Measurements from ENCODE around the gene DPP9. TPM values are rescaled to one million over a fixed set of nuclear protein-coding genes. Genes with fewer than 3 reads are reported as not detected.

The DPP9 gene
- total RNA-seq, 1 experiment from 2014 or later = 46.4 TPM

- no peak overlapping the region for H4K8ac ChIP-seq (replicated peaks; ENCODE audit: insufficient read length, low read depth, low read length)
- no peak overlapping the region for H2BK120ac ChIP-seq (ENCODE audit: low read depth, low read length, poor library complexity, severe bottlenecking)
- Mint-ChIP-seq H3K27ac (peak overlapping the region; percentile 82 to 96 (median 86)), H3K27me3 (ENCODE audit: low read depth) (no peaks in the 10 kb centered on the region), H3K4me1 (peaks cover 5 to 22% of the 10 kb centered on the region in 2 experiments), H3K36me3 (ENCODE audit: insufficient read depth in 1 of 3, low read depth in 3 of 3) (peaks cover 12 to 34% (median 14%) of the 10 kb centered on the region in 3 experiments; a peak in 6 of 7 replicates), H3K9me3 (no peaks in the 10 kb centered on the region), H3K4me3 (peak overlapping the region in 1 of 2 experiments; percentile 60; a peak in 2 of 5 replicates)
- peak overlapping the region; percentile 23 for H3K4me2 ChIP-seq (ENCODE audit: insufficient read depth, insufficient read length, low read length)
- H3K79me1 ChIP-seq (ENCODE audit: insufficient read depth, low read depth, low read length, poor library complexity, severe bottlenecking) = no peaks in the 10 kb centered on the region
- no peak overlapping the region for H3K14ac ChIP-seq (ENCODE audit: insufficient read depth, low read length)
- no peak overlapping the region for H2BK12ac ChIP-seq (ENCODE audit: insufficient read length, low read depth, low read length)
- H2BK15ac ChIP-seq (ENCODE audit: low read depth, low read length) = no peak overlapping the region
- no peaks in the 10 kb centered on the region for H3K9me3 ChIP-seq (ENCODE audit: control insufficient read depth, low read depth, low read length)
- no peaks in the 10 kb centered on the region for H3K79me2 ChIP-seq (ENCODE audit: insufficient read depth, low read length)
- no peak overlapping the region for H4K91ac ChIP-seq (ENCODE audit: insufficient read length, low read depth, low read length)
- H3K9ac ChIP-seq (ENCODE audit: extremely low read depth, insufficient read length, low read length) = no peak overlapping the region
- H3K27me3 ChIP-seq (ENCODE audit: insufficient read depth, low read length) = no peaks in the 10 kb centered on the region
- no peak overlapping the region for H3K4ac ChIP-seq (ENCODE audit: low read depth, low read length)
- H3K23me2 ChIP-seq (ENCODE audit: insufficient read length, low read depth, low read length, poor library complexity, severe bottlenecking) = no peaks in the 10 kb centered on the region
- no CpG with 5 or more reads among the region's 34 CpGs for WGBS (ENCODE audit: extremely low coverage, insufficient read length, low lambda C conversion rate)
- H2AFZ ChIP-seq (ENCODE audit: low read length) = no peak overlapping the region
- peaks cover 3% of the 10 kb centered on the region; the same call in 1 of the 2 replicates for H3K4me1 ChIP-seq (ENCODE audit: insufficient read depth, low read length)
- H3K18ac ChIP-seq (ENCODE audit: insufficient read length, low read depth, low read length) = peak overlapping the region; percentile 17
- H3K27ac ChIP-seq (ENCODE audit: insufficient read length, low read depth, low read length) = no peak overlapping the region
- TF ChIP-seq CTCF (conservative IDR thresholded peaks at IDR 0.05) = no peak
- H2AK5ac ChIP-seq (ENCODE audit: insufficient read length, low read length) = no peak overlapping the region
- H2BK20ac ChIP-seq (ENCODE audit: low read depth, low read length, poor library complexity, severe bottlenecking) = no peak overlapping the region
- no peak overlapping the region for H3K56ac ChIP-seq (ENCODE audit: insufficient read length, low read depth, low read length)
- no peaks in the 10 kb centered on the region for H4K20me1 ChIP-seq (ENCODE audit: control insufficient read depth, insufficient read depth, insufficient read length)
- DNase-seq = peak; percentile 98
- no peak overlapping the region for H4K5ac ChIP-seq (ENCODE audit: insufficient read length, low read depth, low read length)
- H2BK5ac ChIP-seq (ENCODE audit: insufficient read length, low read length) = no peak overlapping the region
- H3K23ac ChIP-seq (ENCODE audit: insufficient read length, low read depth, low read length) = no peak overlapping the region
- no peak overlapping the region for H3T11ph ChIP-seq (ENCODE audit: low read length)
Observed at GRCh38 chr19:4678881-4679790, 44.5 kb downstream of the DPP9 start.
